ENCODE data around the gene ARMC3. TPM values are rescaled to one million over a fixed set of nuclear protein-coding genes. Genes with fewer than 3 reads are reported as not detected.
"Not testable (repeated sequence)": the region's sequence is repeated elsewhere in the genome, so short reads cannot be mapped to it uniquely, and the experiment has no call there.

The ARMC3 gene
- total RNA-seq, 1 experiment from 2014 or later = not detected

DNA sequence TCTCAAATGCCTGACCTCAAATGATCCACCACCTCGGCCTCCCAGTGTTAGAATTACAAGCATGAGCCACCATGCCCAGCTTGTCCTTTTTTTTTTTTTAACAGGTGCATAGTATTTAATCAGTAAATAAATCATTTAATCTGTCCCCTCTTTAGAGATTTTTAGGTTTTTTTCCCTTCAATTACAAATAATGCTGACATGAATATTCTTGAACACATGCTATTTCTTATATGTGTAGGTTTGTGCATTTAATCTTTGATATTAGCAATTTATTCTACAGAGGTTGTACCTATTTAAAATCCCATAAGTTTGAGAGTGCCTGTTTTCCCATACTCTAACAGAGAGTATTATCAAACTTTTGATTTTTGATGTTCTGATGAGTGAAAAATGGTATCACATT, 24.2 kb upstream of the ARMC3 start:
- CTCF ChIA-PET = no interaction called here
- BruUV-seq (replicated peaks) = no TSS peak
- TF ChIP-seq, protein P1, sequence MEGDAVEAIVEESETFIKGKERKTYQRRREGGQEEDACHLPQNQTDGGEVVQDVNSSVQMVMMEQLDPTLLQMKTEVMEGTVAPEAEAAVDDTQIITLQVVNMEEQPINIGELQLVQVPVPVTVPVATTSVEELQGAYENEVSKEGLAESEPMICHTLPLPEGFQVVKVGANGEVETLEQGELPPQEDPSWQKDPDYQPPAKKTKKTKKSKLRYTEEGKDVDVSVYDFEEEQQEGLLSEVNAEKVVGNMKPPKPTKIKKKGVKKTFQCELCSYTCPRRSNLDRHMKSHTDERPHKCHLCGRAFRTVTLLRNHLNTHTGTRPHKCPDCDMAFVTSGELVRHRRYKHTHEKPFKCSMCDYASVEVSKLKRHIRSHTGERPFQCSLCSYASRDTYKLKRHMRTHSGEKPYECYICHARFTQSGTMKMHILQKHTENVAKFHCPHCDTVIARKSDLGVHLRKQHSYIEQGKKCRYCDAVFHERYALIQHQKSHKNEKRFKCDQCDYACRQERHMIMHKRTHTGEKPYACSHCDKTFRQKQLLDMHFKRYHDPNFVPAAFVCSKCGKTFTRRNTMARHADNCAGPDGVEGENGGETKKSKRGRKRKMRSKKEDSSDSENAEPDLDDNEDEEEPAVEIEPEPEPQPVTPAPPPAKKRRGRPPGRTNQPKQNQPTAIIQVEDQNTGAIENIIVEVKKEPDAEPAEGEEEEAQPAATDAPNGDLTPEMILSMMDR (conservative IDR thresholded peaks at IDR 0.05; ENCODE audit: low read depth, low read length) = no peak
- no peak for TF ChIP-seq EZH2 (IDR thresholded peaks at IDR 0.05; ENCODE audit: borderline replicate concordance, low read depth, low read length, poor library complexity, severe bottlenecking)
- Histone ChIP-seq H3K36me3 (ENCODE audit: insufficient read depth, low read length, poor library complexity, severe bottlenecking) (no peaks in the 10 kb centered on the region), H3K4me1 (ENCODE audit: insufficient read depth, low read length, poor library complexity, severe bottlenecking) (no peaks in the 10 kb centered on the region), H3K27ac (ENCODE audit: low read depth, low read length, poor library complexity, severe bottlenecking) (no peak overlapping the region), H3K27me3 (replicated peaks; ENCODE audit: insufficient read depth, low read depth, low read length, poor library complexity) (no peaks in the 10 kb centered on the region), H3K9me3 (ENCODE audit: low read depth, low read length, poor library complexity, severe bottlenecking) (no peaks in the 10 kb centered on the region), H3K4me3 (ENCODE audit: low read depth, low read length, poor library complexity, severe bottlenecking) (no peak overlapping the region)
- intact Hi-C loops (cut with micrococcal nuclease; ENCODE audit: unreplicated experiment) = no loop called here
- POLR2A ChIA-PET (ENCODE audit: low non-redundant PET) = no interaction called here
- DNase-seq (ENCODE audit: low spot score) = no peak

GRCh38 chr10:22906767-22907166, 21.1 kb upstream of the ARMC3 start:
- ChIA-PET POLR2A (ENCODE audit: low non-redundant PET) (no interaction called here), CTCF (no interaction called here)
- Histone ChIP-seq H3K27ac (ENCODE audit: low read depth, low read length, poor library complexity, severe bottlenecking) (no peak overlapping the region), H3K9me3 (ENCODE audit: low read depth, low read length, poor library complexity, severe bottlenecking) (peaks cover 3% of the 10 kb centered on the region), H3K4me3 (ENCODE audit: low read depth, low read length, poor library complexity, severe bottlenecking) (no peak overlapping the region), H3K36me3 (ENCODE audit: insufficient read depth, low read length, poor library complexity, severe bottlenecking) (no peaks in the 10 kb centered on the region), H3K27me3 (replicated peaks; ENCODE audit: insufficient read depth, low read depth, low read length, poor library complexity) (no peaks in the 10 kb centered on the region), H3K4me1 (ENCODE audit: insufficient read depth, low read length, poor library complexity, severe bottlenecking) (peaks cover 2% of the 10 kb centered on the region)
- DNase-seq (ENCODE audit: low spot score) = no peak
- no TSS peak for BruUV-seq (replicated peaks)
- no peak for TF ChIP-seq EZH2 (IDR thresholded peaks at IDR 0.05; ENCODE audit: borderline replicate concordance, low read depth, low read length, poor library complexity, severe bottlenecking)
- TF ChIP-seq, protein P1 (conservative IDR thresholded peaks at IDR 0.05; ENCODE audit: low read depth, low read length) = no peak
- intact Hi-C loops (cut with micrococcal nuclease; ENCODE audit: unreplicated experiment) = no loop called here

DNA sequence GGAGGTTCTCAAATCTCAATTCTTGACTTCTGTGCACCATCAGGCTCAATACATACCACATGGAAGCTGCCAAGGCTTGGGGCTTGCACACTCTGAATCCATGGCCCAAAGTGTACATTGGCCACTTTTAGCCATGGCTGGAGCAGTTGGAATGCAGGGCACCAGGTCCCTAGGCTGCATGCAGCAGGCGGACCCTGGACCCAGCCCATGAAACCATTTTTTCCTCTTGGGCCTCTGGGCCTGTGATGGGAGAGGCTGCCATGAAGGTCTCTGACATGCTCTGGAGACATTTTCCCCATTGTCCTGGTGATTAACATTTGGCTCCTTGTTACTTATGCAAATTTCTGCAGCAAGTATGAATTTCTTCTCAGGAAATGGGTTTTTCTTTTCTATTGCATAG, 19.0 kb upstream of the ARMC3 start:
- POLR2A ChIA-PET (ENCODE audit: low non-redundant PET) = no interaction called here
- CTCF ChIA-PET = no interaction called here
- Histone ChIP-seq H3K4me1 (ENCODE audit: insufficient read depth, low read length, poor library complexity, severe bottlenecking) (peaks cover 20% of the 10 kb centered on the region), H3K36me3 (ENCODE audit: insufficient read depth, low read length, poor library complexity, severe bottlenecking) (no peaks in the 10 kb centered on the region), H3K27me3 (replicated peaks; ENCODE audit: insufficient read depth, low read depth, low read length, poor library complexity) (no peaks in the 10 kb centered on the region), H3K27ac (ENCODE audit: low read depth, low read length, poor library complexity, severe bottlenecking) (no peak overlapping the region), H3K9me3 (ENCODE audit: low read depth, low read length, poor library complexity, severe bottlenecking) (peaks cover 3% of the 10 kb centered on the region), H3K4me3 (ENCODE audit: low read depth, low read length, poor library complexity, severe bottlenecking) (no peak overlapping the region)
- no peak for DNase-seq (ENCODE audit: low spot score)
- BruUV-seq (replicated peaks) = no TSS peak
- TF ChIP-seq, protein P1 (conservative IDR thresholded peaks at IDR 0.05; ENCODE audit: low read depth, low read length) = no peak
- TF ChIP-seq EZH2 (IDR thresholded peaks at IDR 0.05; ENCODE audit: borderline replicate concordance, low read depth, low read length, poor library complexity, severe bottlenecking) = no peak
- intact Hi-C loops (cut with micrococcal nuclease; ENCODE audit: unreplicated experiment) = no loop called here

- POLR2A ChIA-PET (ENCODE audit: low non-redundant PET) = interaction anchor here (0.6 kb wide), 1 partner anchor 187 kb away, joined by 5 read pairs; no protein-coding TSS in a partner anchor
- DNase-seq (ENCODE audit: low spot score); H3K27me3 ChIP-seq (replicated peaks; ENCODE audit: insufficient read depth, low read depth, low read length, poor library complexity); H3K36me3 ChIP-seq (ENCODE audit: insufficient read depth, low read length, poor library complexity, severe bottlenecking); H3K4me3 ChIP-seq (ENCODE audit: low read depth, low read length, poor library complexity, severe bottlenecking); H3K9me3 ChIP-seq (ENCODE audit: low read depth, low read length, poor library complexity, severe bottlenecking); BruUV-seq (replicated peaks); CTCF ChIA-PET; H3K27ac ChIP-seq (ENCODE audit: low read depth, low read length, poor library complexity, severe bottlenecking): not testable (repeated sequence)
- intact Hi-C loops (cut with micrococcal nuclease; ENCODE audit: unreplicated experiment) = loop anchor here (10.0 kb wide), 1 partner anchor 315 kb away; no protein-coding TSS in a partner anchor
- H3K4me1 ChIP-seq (ENCODE audit: insufficient read depth, low read length, poor library complexity, severe bottlenecking) = peaks cover 20% of the 10 kb centered on the region
Observed at GRCh38 chr10:22909673-22910072, 18.2 kb upstream of the ARMC3 start.

Data from A673 (cell line).